GM21528 (cell line): ENCODE data around the gene CCDC17.

ENCODE experiments used
- ATAC-seq: cut with Tn5 transposase; IDR thresholded peaks from one replicate; pipeline ENCODE4 v1.9.1; 2021; ENCODE audit warnings: mild to moderate bottlenecking, moderate library complexity; ENCODE audit not compliant: unreplicated experiment, low FRiP score

CCDC17 gene

GRCh38 chr1:45623972-45624371 lies at the start of gene CCDC17:
Gene CCDC17 (minus strand): TSS chr1:45624054. CDS start chr1:45623909, 145 bp downstream.
- no peak for ATAC-seq

GRCh38 chr1:45669859-45670655 lies 46.2 kb upstream of the CCDC17 start:
- ATAC-seq: no peak

GRCh38 chr1:45669379-45669778 lies 45.5 kb upstream of the CCDC17 start:
- no peak for ATAC-seq

- no peak for ATAC-seq
These were observed 44.7 kb upstream of the CCDC17 start for GRCh38 chr1:45668526-45668925.

GRCh38 chr1:45667321-45668111 lies 43.7 kb upstream of the CCDC17 start:
- ATAC-seq: no peak

GRCh38 chr1:45666836-45667235 lies 43.0 kb upstream of the CCDC17 start:
- no peak for ATAC-seq

- ATAC-seq: no peak
These were observed 36.5 kb upstream of the CCDC17 start for GRCh38 chr1:45660336-45660735.

GRCh38 chr1:45659222-45659621 lies 35.4 kb upstream of the CCDC17 start:
- ATAC-seq: no peak

- no peak for ATAC-seq
These were observed 34.3 kb upstream of the CCDC17 start for GRCh38 chr1:45658171-45658570.

- no peak for ATAC-seq
These were observed 32.8 kb upstream of the CCDC17 start for GRCh38 chr1:45656573-45657226.

GRCh38 chr1:45654540-45655280 lies 30.9 kb upstream of the CCDC17 start:
- no peak for ATAC-seq

GRCh38 chr1:45647248-45648021 lies 23.6 kb upstream of the CCDC17 start:
- ATAC-seq: no peak

GRCh38 chr1:45644661-45645060 lies 20.8 kb upstream of the CCDC17 start:
- ATAC-seq: no peak

- no peak for ATAC-seq
These were observed 20.1 kb upstream of the CCDC17 start for GRCh38 chr1:45643978-45644377.

GRCh38 chr1:45643321-45643720 lies 19.5 kb upstream of the CCDC17 start:
- ATAC-seq: no peak

- no peak for ATAC-seq
These were observed 16.4 kb upstream of the CCDC17 start for GRCh38 chr1:45640293-45640692.

- no peak for ATAC-seq
These were observed 11.4 kb upstream of the CCDC17 start for GRCh38 chr1:45635211-45635610.

GRCh38 chr1:45630429-45630828 lies 6.6 kb upstream of the CCDC17 start:
- ATAC-seq: no peak

- no peak for ATAC-seq
These were observed 5.2 kb upstream of the CCDC17 start for GRCh38 chr1:45629035-45629434.
